Keratinocyte (primary cell): ENCODE results near the gene POLE4.

Source experiments
- CTCF ChIP-seq, 3 experiments: IDR thresholded peaks in 1 of 3; conservative IDR thresholded peaks in 1 of 3; optimal IDR thresholded peaks in 1 of 3; 2 replicates in 2 of 3; 3 replicates in 1 of 3; pipeline versions ENCODE3 to v1.5.1; 2011; ENCODE audit warnings: low read length in 3 of 3, mild to moderate bottlenecking in 3 of 3, moderate library complexity in 2 of 3, control low read depth in 1 of 3, inconsistent platforms in 1 of 3; ENCODE audit not compliant: insufficient read depth in 2 of 3; ENCODE audit errors: extremely low read depth in 1 of 3
- EZH2 ChIP-seq: IDR thresholded peaks from one replicate; pipeline ENCODE4 v1.6.1; 2012; ENCODE audit warnings: inconsistent platforms, mild to moderate bottlenecking, low read length, moderate library complexity

- TF ChIP-seq EZH2 (no peak), CTCF (optimal IDR thresholded peaks at IDR 0.05 in 1 of 3, IDR thresholded peaks at IDR 0.05 in 1 of 3, conservative IDR thresholded peaks at IDR 0.05 in 1 of 3; ENCODE audit: extremely low read depth in 1 of 3, insufficient read depth in 2 of 3, low read length in 3 of 3) (no peak)
Measured at GRCh38 chr2:74916394-74916793, 42.0 kb upstream of the POLE4 start.
